GM21723 (cell line): ENCODE measurements around the gene LHX8.
"Not testable (repeated sequence)": the region's sequence is repeated elsewhere in the genome, so short reads cannot be mapped to it uniquely, and the experiment has no call there.

Experiments
- ATAC-seq: cut with Tn5 transposase; IDR thresholded peaks from one replicate; pipeline ENCODE4 v1.9.1; 2021; ENCODE audit warnings: mild to moderate bottlenecking, moderate library complexity; ENCODE audit not compliant: unreplicated experiment

LHX8 gene

GRCh38 chr1:75132812-75133619, 1.2 kb upstream of the LHX8 start:
- no peak for ATAC-seq

GRCh38 chr1:75134647-75135572, 722 bp downstream of the LHX8 start:
- no peak for ATAC-seq

GRCh38 chr1:75135573-75136194, 1.5 kb downstream of the LHX8 start:
- no peak for ATAC-seq

- no peak for ATAC-seq
These were observed 2.1 kb downstream of the LHX8 start for GRCh38 chr1:75136195-75136815.

- no peak for ATAC-seq
These were observed 2.9 kb downstream of the LHX8 start for GRCh38 chr1:75136921-75137641.

GRCh38 chr1:75152092-75152491, 17.9 kb downstream of the LHX8 start:
- no peak for ATAC-seq

GRCh38 chr1:75159154-75159553, 25.0 kb downstream of the LHX8 start:
- no peak for ATAC-seq

- ATAC-seq, result no peak
These were observed 31.1 kb downstream of the LHX8 start for GRCh38 chr1:75165264-75165663.

- no peak for ATAC-seq
These were observed 32.6 kb downstream of the LHX8 start for GRCh38 chr1:75166821-75167220.

GRCh38 chr1:75170011-75170410, 35.8 kb downstream of the LHX8 start:
- no peak for ATAC-seq

GRCh38 chr1:75170981-75171380, 36.8 kb downstream of the LHX8 start:
- no peak for ATAC-seq

GRCh38 chr1:75171876-75172275, 37.7 kb downstream of the LHX8 start:
- no peak for ATAC-seq

GRCh38 chr1:75172556-75172955, 38.4 kb downstream of the LHX8 start:
- no peak for ATAC-seq

GRCh38 chr1:75174031-75174760, 40.0 kb downstream of the LHX8 start:
- ATAC-seq, result no peak

- not testable (repeated sequence) for ATAC-seq
These were observed 47.2 kb downstream of the LHX8 start for GRCh38 chr1:75181214-75181955.

GRCh38 chr1:75188892-75189291, 54.7 kb downstream of the LHX8 start:
- no peak for ATAC-seq

- no peak for ATAC-seq
These were observed 64.0 kb downstream of the LHX8 start for GRCh38 chr1:75198163-75198562.

GRCh38 chr1:75198761-75199160, 64.6 kb downstream of the LHX8 start:
- ATAC-seq, result no peak

- ATAC-seq, result no peak
These were observed 68.6 kb downstream of the LHX8 start for GRCh38 chr1:75202751-75203150.
